Prostate gland (tissue), 2 donors: ENCODE results near the gene LRRIQ1. TPM values are rescaled to one million over a fixed set of nuclear protein-coding genes. Genes with fewer than 3 reads are reported as not detected.

Experiments used
- DNase-seq: peaks from one replicate; pipeline ENCODE4 v3.0.0-alpha.2; 2019; ENCODE audit warnings: low spot score
- H3K27ac ChIP-seq, 2 donors: fragments of 200-600 bp; sonication (generic); 2 replicates each; pipeline ENCODE4 v1.5.1; 2017 to 2019
- H3K27me3 ChIP-seq: fragments of 200-600 bp; sonication (generic); replicated peaks from 2 replicates; pipeline ENCODE4 v1.5.1; 2019; ENCODE audit not compliant: insufficient read depth
- H3K36me3 ChIP-seq, 2 donors: fragments of 200-600 bp; sonication (generic); 1 replicate in 1 of 2; 2 replicates in 1 of 2; pipeline versions ENCODE4 v1.5.1 to v1.8.1; 2017 to 2019
- H3K4me1 ChIP-seq: fragments of 200-600 bp; sonication (generic); replicated peaks from 2 replicates; pipeline ENCODE4 v1.5.1; 2019
- H3K4me3 ChIP-seq, 2 donors: fragments of 200-600 bp; sonication (generic); 2 replicates each; pipeline ENCODE4 v1.5.1; 2017 to 2019
- H3K9me3 ChIP-seq: fragments of 200-600 bp; sonication (generic); 2 replicates; pipeline ENCODE4 v1.5.1; 2017
- POLR2A ChIP-seq: fragments of 450-650 bp; IDR thresholded peaks from one replicate; pipeline ENCODE4 v1.6.1; 2016; ENCODE audit warnings: antibody characterized with exemption, mild to moderate bottlenecking
- POLR2AphosphoS5 ChIP-seq: sonication (generic); formaldehyde crosslinking; IDR thresholded peaks from one replicate; pipeline ENCODE4 v1.6.1; 2017; ENCODE audit warnings: antibody characterized with exemption
- WGBS: methylation state at CpG from one replicate; pipeline ENCODE4 v1.1.5; 2018; 5-methylcytosine and 5-hydroxymethylcytosine counted together
- intact Hi-C: fragments of 100-400 bp; cut with DNase I; formaldehyde crosslinking; loops from one replicate; pipeline ENCODE4 v1.14.2; 2022
- total RNA-seq, 2 donors: library from RNA; depleted of rRNA; stranded (reverse); fragments of >200 nt; gene quantifications; one replicate each; pipeline ENCODE4 v1.1.0, GENCODE V29; 2016
- TF ChIP-seq, protein P1 (sequence below), 4 experiments: fragments of 200-600 bp in 2 of 4; fragments of 450-650 bp in 2 of 4; sonication (generic) in 2 of 4; IDR thresholded peaks; 1 replicate in 3 of 4; 2 replicates in 1 of 4; pipeline ENCODE4 v1.5.1; 2016 to 2019; ENCODE audit warnings: antibody characterized with exemption in 4 of 4, mild to moderate bottlenecking in 2 of 4, moderate library complexity in 2 of 4

Gene LRRIQ1
- total RNA-seq, 2 donors from 2014 or later, result 2.6 to 12.8 TPM

DNA sequence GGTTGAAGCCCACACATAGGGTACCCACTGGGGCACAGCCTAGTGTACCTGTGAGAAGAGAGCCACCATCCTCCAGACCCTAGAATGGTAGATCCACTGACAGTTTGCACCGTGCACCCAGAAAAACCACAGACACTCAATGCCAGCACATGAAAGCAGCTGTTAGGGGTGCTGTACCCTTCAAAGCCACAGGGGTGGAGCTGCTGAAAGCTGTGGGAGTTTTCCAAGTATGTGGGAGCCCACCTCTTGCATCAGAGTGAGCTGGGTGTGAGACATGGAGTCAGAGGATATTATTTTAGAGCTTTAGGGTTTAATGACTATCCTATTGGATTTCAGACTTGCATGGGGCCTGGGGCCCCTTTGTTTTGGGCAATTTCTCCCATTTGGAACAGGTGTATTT is 30.5 kb upstream of the LRRIQ1 start:
- TF ChIP-seq POLR2AphosphoS5 (no peak), POLR2A (no peak)
- TF ChIP-seq, protein P1, sequence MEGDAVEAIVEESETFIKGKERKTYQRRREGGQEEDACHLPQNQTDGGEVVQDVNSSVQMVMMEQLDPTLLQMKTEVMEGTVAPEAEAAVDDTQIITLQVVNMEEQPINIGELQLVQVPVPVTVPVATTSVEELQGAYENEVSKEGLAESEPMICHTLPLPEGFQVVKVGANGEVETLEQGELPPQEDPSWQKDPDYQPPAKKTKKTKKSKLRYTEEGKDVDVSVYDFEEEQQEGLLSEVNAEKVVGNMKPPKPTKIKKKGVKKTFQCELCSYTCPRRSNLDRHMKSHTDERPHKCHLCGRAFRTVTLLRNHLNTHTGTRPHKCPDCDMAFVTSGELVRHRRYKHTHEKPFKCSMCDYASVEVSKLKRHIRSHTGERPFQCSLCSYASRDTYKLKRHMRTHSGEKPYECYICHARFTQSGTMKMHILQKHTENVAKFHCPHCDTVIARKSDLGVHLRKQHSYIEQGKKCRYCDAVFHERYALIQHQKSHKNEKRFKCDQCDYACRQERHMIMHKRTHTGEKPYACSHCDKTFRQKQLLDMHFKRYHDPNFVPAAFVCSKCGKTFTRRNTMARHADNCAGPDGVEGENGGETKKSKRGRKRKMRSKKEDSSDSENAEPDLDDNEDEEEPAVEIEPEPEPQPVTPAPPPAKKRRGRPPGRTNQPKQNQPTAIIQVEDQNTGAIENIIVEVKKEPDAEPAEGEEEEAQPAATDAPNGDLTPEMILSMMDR (IDR thresholded peaks at IDR 0.05), result no peak
- Histone ChIP-seq H3K9me3 (no peaks in the 10 kb centered on the region), H3K27ac (no peak overlapping the region)

DNA sequence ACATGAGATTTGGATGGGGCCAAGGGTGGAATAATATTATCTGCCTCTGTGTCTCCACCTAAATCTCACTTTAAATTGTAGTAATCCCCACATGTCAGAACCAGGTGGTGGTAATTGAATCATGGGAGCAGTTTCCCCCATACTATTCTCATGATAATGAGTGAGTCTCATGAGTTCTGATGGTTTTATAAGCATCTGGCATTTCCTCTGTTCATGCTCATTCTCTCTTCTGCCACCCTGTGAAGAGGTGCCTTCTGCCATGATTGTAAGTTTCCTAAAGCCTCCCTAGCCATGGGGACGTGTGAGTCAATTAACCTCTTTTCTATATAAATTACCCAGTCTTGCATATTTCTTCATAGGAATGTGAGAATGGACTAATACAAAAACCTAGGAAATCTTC is 29.9 kb upstream of the LRRIQ1 start:
- H3K27me3 ChIP-seq, result no peaks in the 10 kb centered on the region
- H3K4me1 ChIP-seq, result no peaks in the 10 kb centered on the region
- H3K36me3 ChIP-seq, result no peaks in the 10 kb centered on the region
- no peaks in the 10 kb centered on the region for H3K9me3 ChIP-seq
- 52% methylated on average over 1 of the region's 1 CpG for WGBS
- H3K27ac ChIP-seq, result no peak overlapping the region
- H3K4me3 ChIP-seq, result no peak overlapping the region
- no peak for TF ChIP-seq POLR2AphosphoS5
- no peak for TF ChIP-seq POLR2A
- TF ChIP-seq, protein P1 (IDR thresholded peaks at IDR 0.05), result no peak
- intact Hi-C loops, result no loop called here
- DNase-seq, result no peak

More for the DNA sequence above, 30.5 kb upstream of the LRRIQ1 start:
- intact Hi-C loops, result no loop called here
- H3K27me3 ChIP-seq, result no peaks in the 10 kb centered on the region
- WGBS, result 81% methylated on average over 1 of the region's 1 CpG
- H3K4me1 ChIP-seq, result no peaks in the 10 kb centered on the region
- H3K4me3 ChIP-seq, result no peak overlapping the region
- H3K36me3 ChIP-seq, result no peaks in the 10 kb centered on the region
- no peak for DNase-seq

DNA sequence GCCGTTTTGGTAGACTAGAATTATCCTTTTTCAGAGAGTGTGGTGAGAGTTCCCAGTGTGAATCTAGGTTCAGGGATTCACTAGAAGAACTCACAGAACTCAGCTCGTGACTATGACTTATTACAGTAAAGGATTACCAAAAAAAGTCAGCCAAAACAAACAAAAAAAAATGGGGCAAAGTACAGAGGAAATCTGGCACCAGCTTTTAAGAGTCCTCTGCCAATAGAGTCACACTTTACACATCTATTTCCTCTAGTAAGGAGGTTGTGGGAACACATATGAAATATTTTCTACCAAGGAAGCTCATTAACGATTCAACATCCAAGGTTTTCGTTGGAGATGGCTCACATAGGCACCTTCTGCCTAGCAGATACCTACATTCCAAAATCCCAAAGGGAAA is 28.3 kb upstream of the LRRIQ1 start:
- no peaks in the 10 kb centered on the region for H3K4me1 ChIP-seq
- TF ChIP-seq, protein P1 (IDR thresholded peaks at IDR 0.05), result no peak
- TF ChIP-seq POLR2AphosphoS5, result no peak
- TF ChIP-seq POLR2A, result no peak
- intact Hi-C loops, result no loop called here
- no peak overlapping the region for H3K4me3 ChIP-seq
- WGBS, result 29% methylated on average over 4 of the region's 4 CpGs
- H3K36me3 ChIP-seq, result no peaks in the 10 kb centered on the region
- no peaks in the 10 kb centered on the region for H3K9me3 ChIP-seq
- H3K27me3 ChIP-seq, result no peaks in the 10 kb centered on the region
- no peak for DNase-seq
- no peak overlapping the region for H3K27ac ChIP-seq

DNA sequence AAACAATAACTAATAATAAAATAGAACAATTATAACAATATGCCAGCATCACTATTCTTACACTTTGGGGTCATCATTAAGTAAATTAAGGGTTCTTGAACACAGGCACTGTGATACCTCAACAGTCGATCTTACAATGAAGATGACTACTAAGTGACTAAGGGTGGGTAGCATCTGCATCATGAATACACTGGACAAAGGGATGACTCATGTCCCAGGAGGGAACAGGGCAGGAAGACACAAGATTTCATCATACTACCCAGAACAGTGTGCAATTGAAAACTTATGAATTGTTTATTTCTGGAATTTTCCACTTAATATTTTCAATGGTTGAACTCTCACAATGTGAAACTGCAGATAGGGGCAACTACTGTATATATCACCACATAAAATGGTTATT is 19.7 kb upstream of the LRRIQ1 start:
- Histone ChIP-seq H3K27ac (no peak overlapping the region), H3K27me3 (no peaks in the 10 kb centered on the region), H3K4me3 (no peak overlapping the region), H3K36me3 (no peaks in the 10 kb centered on the region), H3K4me1 (no peaks in the 10 kb centered on the region), H3K9me3 (no peaks in the 10 kb centered on the region)
- no peak for TF ChIP-seq POLR2A
- no peak for TF ChIP-seq POLR2AphosphoS5
- TF ChIP-seq, protein P1 (IDR thresholded peaks at IDR 0.05), result no peak
- intact Hi-C loops, result no loop called here
- WGBS, result 78% methylated on average over 1 of the region's 1 CpG
- DNase-seq, result no peak

DNA sequence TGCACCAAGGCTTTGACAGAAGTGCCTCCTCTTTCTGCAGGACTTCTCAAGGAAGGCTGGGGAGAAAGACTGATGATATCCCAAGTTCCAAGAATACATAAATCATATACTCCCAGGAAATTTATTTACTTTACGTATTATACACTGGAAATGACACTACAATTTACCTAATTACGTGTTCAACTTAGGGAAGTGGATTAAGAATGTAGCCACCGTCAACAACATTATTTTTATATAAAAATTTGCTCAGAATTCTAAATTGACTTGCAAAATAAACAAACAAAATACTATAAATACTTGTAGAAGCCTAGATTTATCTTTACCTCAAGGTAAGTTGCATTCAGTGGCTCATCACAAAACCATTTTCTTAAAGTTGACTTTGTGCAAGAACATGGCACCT is 19.0 kb upstream of the LRRIQ1 start:
- H3K4me3 ChIP-seq, result no peak overlapping the region
- 84% methylated on average over 3 of the region's 3 CpGs for WGBS
- no peak for TF ChIP-seq POLR2A
- no peaks in the 10 kb centered on the region for H3K4me1 ChIP-seq
- intact Hi-C loops, result no loop called here
- no peaks in the 10 kb centered on the region for H3K36me3 ChIP-seq
- H3K9me3 ChIP-seq, result no peaks in the 10 kb centered on the region
- no peak overlapping the region for H3K27ac ChIP-seq
- no peak for DNase-seq
- no peaks in the 10 kb centered on the region for H3K27me3 ChIP-seq
